GM23338 (cell line): Measurements from ENCODE around the gene HACD2. TPM values are rescaled to one million over a fixed set of nuclear protein-coding genes. Genes with fewer than 3 reads are reported as not detected.
"Not testable (repeated sequence)": the region's sequence is repeated elsewhere in the genome, so short reads cannot be mapped to it uniquely, and the experiment has no call there.

Experiments
- ATAC-seq: fragments of 200-7000 bp; cut with Tn5 transposase; 3 replicates; pipeline ENCODE4 v1.9.1; 2020
- DNase-seq: peaks from one replicate; pipeline ENCODE4 v3.0.0-alpha.2; 2015; ENCODE audit warnings: low spot score
- H2AFZ ChIP-seq: fragments of 200-600 bp; sonication (generic); 2 replicates; pipeline ENCODE4 v1.8.0; 2016; ENCODE audit warnings: antibody characterized with exemption, mild to moderate bottlenecking, moderate library complexity
- H3F3A ChIP-seq: fragments of 200-600 bp; sonication (generic); replicated peaks from 2 replicates; pipeline ENCODE4 v1.8.0; 2017; ENCODE audit warnings: antibody characterized with exemption, mixed run types, low read depth
- H3K27ac ChIP-seq: fragments of 200-600 bp; sonication (generic); 2 replicates; pipeline ENCODE4 v1.6.1; 2016; ENCODE audit warnings: low read depth
- H3K27me3 ChIP-seq: fragments of 200-600 bp; sonication (generic); 2 replicates; pipeline ENCODE4 v1.8.0; 2016; ENCODE audit warnings: mild to moderate bottlenecking, mixed run types, moderate library complexity; ENCODE audit not compliant: insufficient read depth
- H3K36me3 ChIP-seq: fragments of 200-600 bp; sonication (generic); 2 replicates; pipeline ENCODE4 v1.8.0; 2016; ENCODE audit warnings: mild to moderate bottlenecking; ENCODE audit not compliant: insufficient read depth
- H3K4me1 ChIP-seq: fragments of 200-600 bp; sonication (generic); 2 replicates; pipeline ENCODE4 v1.8.0; 2016; ENCODE audit warnings: mild to moderate bottlenecking, moderate library complexity; ENCODE audit not compliant: insufficient read depth
- H3K4me2 ChIP-seq: fragments of 200-600 bp; sonication (generic); 2 replicates; pipeline ENCODE4 v1.7.1; 2017; ENCODE audit warnings: mixed run types
- H3K4me3 ChIP-seq: fragments of 200-600 bp; sonication (generic); 2 replicates; pipeline ENCODE4 v1.6.1; 2016; ENCODE audit warnings: mixed run types
- H3K79me2 ChIP-seq: fragments of 200-600 bp; sonication (generic); replicated peaks from 2 replicates; pipeline ENCODE4 v1.8.0; 2017; ENCODE audit warnings: mild to moderate bottlenecking; ENCODE audit not compliant: insufficient read depth
- H3K9me2 ChIP-seq: fragments of 200-600 bp; sonication (generic); 2 replicates; pipeline ENCODE4 v1.8.0; 2017; ENCODE audit not compliant: insufficient read depth
- H4K20me1 ChIP-seq: fragments of 200-600 bp; sonication (generic); replicated peaks from 2 replicates; pipeline ENCODE4 v1.8.0; 2017; ENCODE audit warnings: mild to moderate bottlenecking; ENCODE audit not compliant: insufficient read depth
- H3K27ac Mint-ChIP-seq: 2 replicates; pipeline ENCODE4 v1.8.0; 2020; ENCODE audit warnings: inconsistent platforms, mild to moderate bottlenecking, moderate library complexity, mixed read lengths
- H3K27me3 Mint-ChIP-seq: 3 replicates; pipeline ENCODE4 v1.8.0; 2022; ENCODE audit warnings: low read depth, mild to moderate bottlenecking, moderate library complexity, mixed read lengths, inconsistent platforms; ENCODE audit not compliant: insufficient read depth, poor library complexity
- H3K36me3 Mint-ChIP-seq: 3 replicates; pipeline ENCODE4 v1.8.0; 2021; ENCODE audit warnings: low read depth, mild to moderate bottlenecking, inconsistent platforms, moderate library complexity, mixed read lengths
- H3K4me1 Mint-ChIP-seq: 3 replicates; pipeline ENCODE4 v1.8.0; 2020; ENCODE audit warnings: mild to moderate bottlenecking, inconsistent platforms, mixed read lengths
- H3K4me3 Mint-ChIP-seq: 3 replicates; pipeline ENCODE4 v1.8.0; 2021; ENCODE audit warnings: moderate library complexity, mild to moderate bottlenecking, inconsistent platforms, mixed read lengths
- H3K9me3 Mint-ChIP-seq: 3 replicates; pipeline ENCODE4 v1.8.0; 2020; ENCODE audit warnings: moderate library complexity, mild to moderate bottlenecking, inconsistent platforms, mixed read lengths
- CTCF ChIP-seq, 2 experiments: fragments of 200-600 bp in 1 of 2; sonication (generic) in 1 of 2; conservative IDR thresholded peaks; 2 replicates each; pipeline versions ENCODE4 v1.5.1 to v1.6.1; 2016 to 2017; ENCODE audit warnings: antibody characterized with exemption in 2 of 2, low read depth in 2 of 2, mild to moderate bottlenecking in 2 of 2, moderate library complexity in 1 of 2
- EZH2 ChIP-seq: fragments of 200-600 bp; sonication (generic); IDR thresholded peaks from one replicate; pipeline ENCODE4 v1.8.0; 2017; ENCODE audit warnings: antibody characterized with exemption, mild to moderate bottlenecking, low read depth; ENCODE audit not compliant: unreplicated experiment
- EZH2phosphoT487 ChIP-seq: fragments of 200-600 bp; sonication (generic); IDR thresholded peaks from one replicate; pipeline ENCODE4 v1.8.1; 2018; ENCODE audit warnings: antibody characterized with exemption; ENCODE audit not compliant: unreplicated experiment
- NANOG ChIP-seq: IDR thresholded peaks from 2 replicates; pipeline ENCODE4 v1.6.1; 2016; ENCODE audit warnings: antibody characterized with exemption, borderline replicate concordance
- POLR2AphosphoS5 ChIP-seq: IDR thresholded peaks from 2 replicates; pipeline ENCODE4 v1.6.1; 2016; ENCODE audit warnings: antibody characterized with exemption, low read depth
- ZNF331 ChIP-seq: fragments of 250-450 bp; sonication (Bioruptor Pico); IDR thresholded peaks from 2 replicates; pipeline ENCODE4 v1.5.0; 2020; ENCODE audit warnings: low read depth, mild to moderate bottlenecking, moderate library complexity
- polyA plus RNA-seq: library from polyadenylated mRNA; unstranded; fragments of >200 nt; fragmentation: Nextera tagmentation; extraction: Ambion mirVana; gene quantifications from 2 replicates; pipeline ENCODE4 v1.2.1, GENCODE V29; 2016
- total RNA-seq: library from RNA; depleted of rRNA; stranded (reverse); fragments of >200 nt; shearing (Covaris generic); gene quantifications from 2 replicates; pipeline ENCODE4 v1.2.3, GENCODE V29; 2014
- TF ChIP-seq, protein P1 (sequence below): IDR thresholded peaks from 2 replicates; pipeline ENCODE4 v1.6.1; 2016; ENCODE audit warnings: antibody characterized with exemption
- TF ChIP-seq, protein P2 (sequence below): IDR thresholded peaks from one replicate; pipeline ENCODE4 v1.6.1; 2018; ENCODE audit warnings: antibody characterized with exemption; ENCODE audit not compliant: unreplicated experiment

HACD2 gene
- total and polyA plus RNA-seq, 2 experiments from 2014 or later: 13.4 to 31.5 TPM

- TF ChIP-seq, protein P1, sequence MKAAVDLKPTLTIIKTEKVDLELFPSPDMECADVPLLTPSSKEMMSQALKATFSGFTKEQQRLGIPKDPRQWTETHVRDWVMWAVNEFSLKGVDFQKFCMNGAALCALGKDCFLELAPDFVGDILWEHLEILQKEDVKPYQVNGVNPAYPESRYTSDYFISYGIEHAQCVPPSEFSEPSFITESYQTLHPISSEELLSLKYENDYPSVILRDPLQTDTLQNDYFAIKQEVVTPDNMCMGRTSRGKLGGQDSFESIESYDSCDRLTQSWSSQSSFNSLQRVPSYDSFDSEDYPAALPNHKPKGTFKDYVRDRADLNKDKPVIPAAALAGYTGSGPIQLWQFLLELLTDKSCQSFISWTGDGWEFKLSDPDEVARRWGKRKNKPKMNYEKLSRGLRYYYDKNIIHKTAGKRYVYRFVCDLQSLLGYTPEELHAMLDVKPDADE: no peak
Measured at GRCh38 chr3:123602325-123602724, 17.5 kb upstream of the HACD2 start (continued).

GRCh38 chr3:123600863-123601262 is 16.0 kb upstream of the HACD2 start:
- not testable (repeated sequence) for H3K9me2 ChIP-seq, H3K27me3 ChIP-seq, H3K4me1 ChIP-seq, H3K4me3 ChIP-seq, DNase-seq, H3K4me2 ChIP-seq, H3K9me3 Mint-ChIP-seq, H3K36me3 ChIP-seq, H3K27ac Mint-ChIP-seq, H3F3A ChIP-seq, H3K36me3 Mint-ChIP-seq, H2AFZ ChIP-seq, H3K27me3 Mint-ChIP-seq, H3K79me2 ChIP-seq, H3K27ac ChIP-seq, ATAC-seq, H3K4me3 Mint-ChIP-seq, H3K4me1 Mint-ChIP-seq
- H4K20me1 ChIP-seq: peaks cover 16% of the 10 kb centered on the region

- no peaks in the 10 kb centered on the region for H3K4me1 Mint-ChIP-seq
- Histone ChIP-seq H3K79me2 (no peaks in the 10 kb centered on the region), H3K27ac (no peak overlapping the region), H3F3A (no peaks in the 10 kb centered on the region), H3K4me3 (no peak overlapping the region), H3K36me3 (no peaks in the 10 kb centered on the region), H4K20me1 (peaks cover 24% of the 10 kb centered on the region), H3K9me2 (no peaks in the 10 kb centered on the region), H3K4me2 (no peak overlapping the region), H2AFZ (no peak overlapping the region), H3K4me1 (no peaks in the 10 kb centered on the region), H3K27me3 (no peaks in the 10 kb centered on the region)
- no peak overlapping the region for H3K27ac Mint-ChIP-seq
- H3K4me3 Mint-ChIP-seq: no peak overlapping the region
- ATAC-seq (no peak), DNase-seq (no peak)
- H3K27me3 Mint-ChIP-seq: no peaks in the 10 kb centered on the region
- H3K36me3 Mint-ChIP-seq: peaks cover 4% of the 10 kb centered on the region; the same call in 1 of the 3 replicates
- peaks cover under 1% of the 10 kb centered on the region; the same call in 2 of the 3 replicates for H3K9me3 Mint-ChIP-seq
- TF ChIP-seq EZH2phosphoT487: no peak
- TF ChIP-seq, protein P2, sequence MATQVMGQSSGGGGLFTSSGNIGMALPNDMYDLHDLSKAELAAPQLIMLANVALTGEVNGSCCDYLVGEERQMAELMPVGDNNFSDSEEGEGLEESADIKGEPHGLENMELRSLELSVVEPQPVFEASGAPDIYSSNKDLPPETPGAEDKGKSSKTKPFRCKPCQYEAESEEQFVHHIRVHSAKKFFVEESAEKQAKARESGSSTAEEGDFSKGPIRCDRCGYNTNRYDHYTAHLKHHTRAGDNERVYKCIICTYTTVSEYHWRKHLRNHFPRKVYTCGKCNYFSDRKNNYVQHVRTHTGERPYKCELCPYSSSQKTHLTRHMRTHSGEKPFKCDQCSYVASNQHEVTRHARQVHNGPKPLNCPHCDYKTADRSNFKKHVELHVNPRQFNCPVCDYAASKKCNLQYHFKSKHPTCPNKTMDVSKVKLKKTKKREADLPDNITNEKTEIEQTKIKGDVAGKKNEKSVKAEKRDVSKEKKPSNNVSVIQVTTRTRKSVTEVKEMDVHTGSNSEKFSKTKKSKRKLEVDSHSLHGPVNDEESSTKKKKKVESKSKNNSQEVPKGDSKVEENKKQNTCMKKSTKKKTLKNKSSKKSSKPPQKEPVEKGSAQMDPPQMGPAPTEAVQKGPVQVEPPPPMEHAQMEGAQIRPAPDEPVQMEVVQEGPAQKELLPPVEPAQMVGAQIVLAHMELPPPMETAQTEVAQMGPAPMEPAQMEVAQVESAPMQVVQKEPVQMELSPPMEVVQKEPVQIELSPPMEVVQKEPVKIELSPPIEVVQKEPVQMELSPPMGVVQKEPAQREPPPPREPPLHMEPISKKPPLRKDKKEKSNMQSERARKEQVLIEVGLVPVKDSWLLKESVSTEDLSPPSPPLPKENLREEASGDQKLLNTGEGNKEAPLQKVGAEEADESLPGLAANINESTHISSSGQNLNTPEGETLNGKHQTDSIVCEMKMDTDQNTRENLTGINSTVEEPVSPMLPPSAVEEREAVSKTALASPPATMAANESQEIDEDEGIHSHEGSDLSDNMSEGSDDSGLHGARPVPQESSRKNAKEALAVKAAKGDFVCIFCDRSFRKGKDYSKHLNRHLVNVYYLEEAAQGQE: no peak
- no peak for TF ChIP-seq EZH2
- no peak for TF ChIP-seq NANOG
- no peak for TF ChIP-seq ZNF331 (CRISPR knock-in tag)
- no peak for TF ChIP-seq CTCF (conservative IDR thresholded peaks at IDR 0.05; ENCODE audit: low read depth in 2 of 2)
- no peak for TF ChIP-seq POLR2AphosphoS5
Measured at GRCh38 chr3:123597561-123597960, 12.7 kb upstream of the HACD2 start.
